GM19043 (cell line): ENCODE measurements around the gene ADAMTS9.

Experiments used
- ATAC-seq: cut with Tn5 transposase; IDR thresholded peaks from one replicate; pipeline ENCODE4 v1.9.1; 2021; ENCODE audit warnings: low read depth; ENCODE audit not compliant: unreplicated experiment

Gene ADAMTS9, protein sequence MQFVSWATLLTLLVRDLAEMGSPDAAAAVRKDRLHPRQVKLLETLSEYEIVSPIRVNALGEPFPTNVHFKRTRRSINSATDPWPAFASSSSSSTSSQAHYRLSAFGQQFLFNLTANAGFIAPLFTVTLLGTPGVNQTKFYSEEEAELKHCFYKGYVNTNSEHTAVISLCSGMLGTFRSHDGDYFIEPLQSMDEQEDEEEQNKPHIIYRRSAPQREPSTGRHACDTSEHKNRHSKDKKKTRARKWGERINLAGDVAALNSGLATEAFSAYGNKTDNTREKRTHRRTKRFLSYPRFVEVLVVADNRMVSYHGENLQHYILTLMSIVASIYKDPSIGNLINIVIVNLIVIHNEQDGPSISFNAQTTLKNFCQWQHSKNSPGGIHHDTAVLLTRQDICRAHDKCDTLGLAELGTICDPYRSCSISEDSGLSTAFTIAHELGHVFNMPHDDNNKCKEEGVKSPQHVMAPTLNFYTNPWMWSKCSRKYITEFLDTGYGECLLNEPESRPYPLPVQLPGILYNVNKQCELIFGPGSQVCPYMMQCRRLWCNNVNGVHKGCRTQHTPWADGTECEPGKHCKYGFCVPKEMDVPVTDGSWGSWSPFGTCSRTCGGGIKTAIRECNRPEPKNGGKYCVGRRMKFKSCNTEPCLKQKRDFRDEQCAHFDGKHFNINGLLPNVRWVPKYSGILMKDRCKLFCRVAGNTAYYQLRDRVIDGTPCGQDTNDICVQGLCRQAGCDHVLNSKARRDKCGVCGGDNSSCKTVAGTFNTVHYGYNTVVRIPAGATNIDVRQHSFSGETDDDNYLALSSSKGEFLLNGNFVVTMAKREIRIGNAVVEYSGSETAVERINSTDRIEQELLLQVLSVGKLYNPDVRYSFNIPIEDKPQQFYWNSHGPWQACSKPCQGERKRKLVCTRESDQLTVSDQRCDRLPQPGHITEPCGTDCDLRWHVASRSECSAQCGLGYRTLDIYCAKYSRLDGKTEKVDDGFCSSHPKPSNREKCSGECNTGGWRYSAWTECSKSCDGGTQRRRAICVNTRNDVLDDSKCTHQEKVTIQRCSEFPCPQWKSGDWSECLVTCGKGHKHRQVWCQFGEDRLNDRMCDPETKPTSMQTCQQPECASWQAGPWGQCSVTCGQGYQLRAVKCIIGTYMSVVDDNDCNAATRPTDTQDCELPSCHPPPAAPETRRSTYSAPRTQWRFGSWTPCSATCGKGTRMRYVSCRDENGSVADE (N-terminal part only)

GRCh38 chr3:64687781-64688604, at the start of gene ADAMTS9:
Gene ADAMTS9, minus strand, starts transcription at chr3:64688000. Its CDS starts 343 bp downstream, at chr3:64687657.
- ATAC-seq: no peak

DNA sequence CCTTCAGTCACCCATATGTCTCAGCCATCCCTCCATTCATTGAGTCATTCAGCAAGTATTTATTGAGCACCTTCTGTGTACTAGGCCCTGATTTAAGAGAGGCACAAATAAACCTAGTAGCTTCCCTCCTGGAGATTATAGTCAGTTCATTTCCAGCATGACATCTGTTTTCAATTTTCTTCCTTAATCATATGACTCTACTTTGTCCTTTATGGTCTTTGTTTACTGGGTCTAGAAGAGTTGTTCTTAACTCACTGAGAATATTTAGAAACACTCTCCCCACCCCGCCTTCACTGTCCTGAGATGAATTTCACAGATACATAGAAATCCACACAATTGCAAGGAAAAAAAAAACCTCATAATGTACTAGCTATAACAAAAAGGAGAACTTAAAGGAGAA, 44.8 kb upstream of the ADAMTS9 start:
- no peak for ATAC-seq

DNA sequence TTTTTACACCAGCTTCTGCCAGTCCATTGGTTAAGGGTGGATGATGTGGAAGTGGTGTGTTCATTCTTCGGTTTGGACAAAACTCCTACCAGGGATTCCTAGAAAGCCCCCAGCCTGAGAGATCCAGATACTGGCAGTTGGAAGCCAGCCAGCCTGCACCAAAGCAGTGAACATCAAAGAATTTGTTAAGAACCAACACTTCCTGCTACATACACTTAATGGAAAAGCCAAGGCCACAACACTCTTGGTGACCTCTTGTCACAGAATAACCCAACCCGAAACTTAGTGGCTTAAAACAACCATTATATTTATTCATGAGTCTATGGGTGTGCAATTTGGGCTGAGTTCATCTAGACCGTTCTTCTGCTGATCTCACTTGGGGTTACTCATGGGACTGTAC, 42.9 kb upstream of the ADAMTS9 start:
- ATAC-seq: no peak

DNA sequence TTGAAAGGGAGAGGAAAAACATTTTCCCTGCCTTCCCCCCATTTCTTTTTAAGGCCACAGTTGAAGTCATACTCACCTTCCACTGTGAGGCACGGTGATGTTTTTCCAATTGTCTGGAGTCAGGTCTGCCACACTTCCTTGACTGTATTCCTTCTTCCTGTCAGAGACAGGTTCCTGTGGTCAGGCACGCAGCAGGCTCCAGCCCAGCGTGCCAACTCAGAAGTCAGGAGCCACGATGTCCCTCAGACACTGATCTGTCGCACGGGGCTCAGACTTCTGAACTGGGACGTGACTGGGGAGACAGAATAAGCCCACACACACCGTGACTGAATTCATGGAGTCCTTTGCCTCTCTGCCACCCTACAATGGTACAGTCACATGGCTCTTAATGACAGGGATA, 41.2 kb upstream of the ADAMTS9 start:
- no peak for ATAC-seq

DNA sequence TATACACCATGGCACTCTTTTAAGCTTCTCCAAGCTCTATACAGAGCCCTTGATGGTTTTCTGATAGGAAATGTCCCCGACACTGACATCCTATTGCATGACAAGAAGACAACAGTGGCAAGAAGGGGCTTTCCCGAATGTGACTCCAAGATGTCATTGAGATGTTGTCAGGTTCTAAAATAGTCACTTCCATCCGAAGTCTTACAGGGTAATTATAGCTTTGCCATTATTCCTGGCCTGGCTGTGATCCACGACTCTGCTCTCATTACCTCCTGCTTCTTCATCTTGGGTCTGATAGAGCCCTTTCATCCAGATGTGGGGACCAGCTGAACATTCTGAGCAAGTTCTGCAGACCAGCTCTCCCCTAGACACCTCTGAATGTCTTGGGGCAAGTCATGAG, 40.6 kb upstream of the ADAMTS9 start:
- ATAC-seq: no peak

DNA sequence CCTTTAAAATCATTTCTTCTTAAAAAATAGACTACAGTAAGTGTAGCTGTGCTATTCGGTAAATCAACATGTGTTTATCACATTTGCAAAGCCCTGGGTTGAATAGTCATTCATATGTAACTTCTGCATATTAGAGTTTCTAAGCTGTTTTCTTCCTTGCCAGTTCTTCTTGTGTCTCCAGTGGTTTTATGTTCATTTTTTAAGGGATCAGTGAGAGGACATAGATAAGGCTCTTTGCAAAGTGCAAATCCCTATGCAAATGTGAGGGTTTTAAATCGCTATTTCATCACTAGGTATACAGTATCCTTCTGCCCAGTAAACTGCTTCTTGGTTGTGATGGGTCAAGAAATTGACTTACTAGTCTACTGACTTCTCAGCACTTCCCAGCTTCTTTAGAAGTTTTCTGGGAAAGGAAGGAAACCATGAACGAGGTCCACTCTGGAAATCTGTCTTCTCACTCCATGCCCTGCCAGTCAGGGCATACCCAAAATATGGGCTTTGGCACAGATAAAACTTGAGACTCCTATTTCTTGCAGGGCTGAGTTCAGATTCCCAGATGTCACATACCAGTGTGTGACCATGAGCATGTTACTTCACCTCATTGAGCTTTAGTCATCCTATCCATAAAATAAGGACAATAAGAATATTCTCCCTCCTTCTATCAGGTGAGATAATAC, 38.8 kb upstream of the ADAMTS9 start:
- no peak for ATAC-seq

DNA sequence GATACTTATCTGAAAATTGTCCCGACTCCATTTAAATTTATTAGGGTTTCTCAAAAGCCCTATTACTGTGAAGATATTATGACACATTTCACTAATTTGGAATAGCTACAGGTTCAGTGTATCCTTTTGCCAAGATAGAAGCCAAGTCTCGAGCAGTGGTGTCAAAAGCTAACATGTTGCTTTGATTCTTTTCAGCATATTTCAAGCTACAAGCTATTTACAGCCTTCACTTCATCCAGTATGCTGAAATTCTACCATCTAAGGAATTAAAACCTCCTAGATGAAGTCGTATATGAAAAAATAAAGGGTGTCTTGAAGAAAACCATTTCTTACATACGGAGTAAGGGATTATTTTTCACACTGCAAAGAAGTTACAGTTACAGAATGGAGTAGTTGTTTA, 31.2 kb upstream of the ADAMTS9 start:
- ATAC-seq: no peak

DNA sequence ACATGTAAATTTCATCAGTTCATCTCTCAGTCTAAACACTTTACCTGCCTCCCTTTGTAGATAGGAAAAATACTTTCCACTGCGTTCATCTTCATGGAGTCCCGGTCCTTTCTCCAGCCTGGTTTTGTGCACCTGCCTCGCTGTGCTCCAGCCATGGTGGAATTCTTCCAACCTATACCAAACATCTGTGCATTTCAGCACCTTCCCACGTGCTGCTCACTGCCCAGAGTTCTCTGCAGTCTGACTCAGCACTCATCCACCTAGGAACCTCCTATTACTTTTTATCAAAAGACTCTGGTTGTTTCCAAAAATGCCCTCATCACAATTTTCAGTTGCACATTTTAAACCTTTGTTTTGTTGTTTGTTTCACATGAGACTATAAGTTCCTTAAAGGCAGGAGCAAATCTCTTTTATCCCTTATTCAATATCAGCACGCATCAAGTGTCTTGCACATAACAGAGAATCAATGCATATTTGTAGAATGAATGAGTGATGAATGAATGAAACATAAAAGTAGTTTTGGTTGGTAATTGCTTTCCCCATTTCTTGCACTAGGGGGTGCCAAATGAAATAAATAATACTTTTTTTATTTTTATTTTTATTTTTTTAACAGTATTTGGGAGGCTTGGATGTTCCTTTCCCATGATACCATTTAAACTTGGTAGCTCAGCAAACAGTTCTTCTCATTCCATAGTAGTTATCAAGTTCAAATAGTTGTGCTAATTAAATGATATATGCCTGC, 30.2 kb upstream of the ADAMTS9 start:
- ATAC-seq: no peak

DNA sequence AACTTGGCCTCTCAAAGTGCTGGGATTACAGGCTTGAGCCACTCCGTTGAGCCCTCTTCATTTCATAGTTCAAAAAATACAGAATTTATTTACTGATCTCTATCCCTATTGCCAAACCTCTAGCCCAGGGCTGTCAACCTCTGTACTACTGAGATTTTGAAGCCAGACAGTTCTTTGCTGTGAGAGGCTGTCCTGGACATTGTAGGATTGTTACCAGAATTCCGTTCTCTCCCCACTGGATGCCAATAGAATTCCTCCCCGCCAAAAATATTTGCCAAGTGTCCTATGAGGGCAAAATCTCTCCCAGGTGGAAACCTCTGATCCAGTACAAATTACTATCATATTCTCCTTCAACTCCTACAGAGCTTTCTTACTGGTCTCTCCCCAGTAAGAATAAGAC, 29.6 kb upstream of the ADAMTS9 start:
- no peak for ATAC-seq

DNA sequence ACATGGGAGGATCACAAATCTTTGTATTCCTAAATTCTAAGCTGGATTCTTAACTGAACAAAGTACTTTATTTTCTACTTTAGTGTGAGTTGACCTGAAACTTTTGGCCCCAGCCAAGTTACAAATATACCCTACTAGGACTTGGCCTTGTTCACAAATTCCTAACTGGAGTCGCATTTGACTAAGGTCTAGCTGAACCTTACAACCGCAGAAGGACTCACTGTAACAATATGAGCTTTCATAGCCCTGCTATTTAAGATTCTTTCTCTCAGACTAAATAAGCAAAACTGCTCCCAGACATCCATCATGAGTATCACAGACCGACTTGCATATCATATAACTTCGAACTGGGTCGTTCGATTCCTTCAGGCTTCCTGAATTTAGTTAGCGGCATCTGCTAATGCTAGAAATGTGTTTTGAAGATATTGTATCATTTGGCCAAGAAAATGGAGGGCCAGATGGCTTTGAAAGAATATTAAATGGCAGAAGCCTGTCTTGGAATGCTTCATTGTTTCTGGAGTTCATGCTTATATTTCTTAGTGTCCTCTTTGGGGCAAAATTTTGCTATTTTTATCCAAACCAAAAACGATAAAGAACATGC, 28.4 kb upstream of the ADAMTS9 start:
- ATAC-seq: no peak

GRCh38 chr3:64715211-64715982, 27.6 kb upstream of the ADAMTS9 start:
- no peak for ATAC-seq

- no peak for ATAC-seq
Observed at GRCh38 chr3:64708456-64708855, 20.7 kb upstream of the ADAMTS9 start.

GRCh38 chr3:64705946-64706345, 18.1 kb upstream of the ADAMTS9 start:
- no peak for ATAC-seq

- no peak for ATAC-seq
Observed at GRCh38 chr3:64696896-64697295, 9.1 kb upstream of the ADAMTS9 start.

DNA sequence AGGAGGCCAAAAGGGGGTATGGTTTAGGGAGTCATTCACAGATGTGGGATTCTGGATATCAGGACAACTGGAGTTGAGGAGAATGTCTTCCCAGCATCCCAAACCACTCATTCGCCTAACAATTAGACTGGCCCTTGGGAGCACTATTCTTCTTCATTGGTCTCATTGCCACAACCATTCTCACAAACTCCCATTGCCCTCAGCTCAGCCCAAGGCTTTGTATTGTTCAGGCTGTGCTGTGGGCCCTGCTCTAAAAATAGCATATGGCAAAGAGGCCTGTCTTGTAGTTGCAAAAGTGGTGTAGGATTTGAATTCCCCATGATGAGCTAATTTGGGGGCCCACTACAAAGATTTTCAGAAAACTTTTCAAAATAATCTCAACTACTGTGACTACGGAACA, 6.3 kb upstream of the ADAMTS9 start:
- ATAC-seq: no peak

DNA sequence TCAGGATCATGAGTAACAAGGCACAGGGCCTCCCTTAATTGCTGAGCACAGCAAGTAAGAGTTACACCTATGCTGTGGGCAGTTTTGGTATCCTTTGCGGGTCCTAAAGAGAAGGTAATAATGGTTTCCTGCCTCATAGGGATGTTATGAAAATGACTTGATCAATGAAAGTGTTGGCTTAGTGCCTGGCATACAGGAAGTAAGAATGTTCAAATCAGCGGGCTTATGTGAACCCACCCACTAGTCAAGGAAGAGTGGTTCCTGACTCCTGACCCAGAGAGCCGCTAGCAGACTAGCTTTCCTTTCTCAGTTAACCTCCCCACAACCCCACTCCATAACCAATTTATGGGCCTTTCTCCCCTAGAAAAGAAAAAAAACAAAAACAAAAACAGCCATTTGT, 5.2 kb upstream of the ADAMTS9 start:
- no peak for ATAC-seq

GRCh38 chr3:64691051-64691450, 3.3 kb upstream of the ADAMTS9 start:
- ATAC-seq: no peak
